HG03175 (cell line): Measurements from ENCODE around the gene GSTM2.
A peak's percentile ranks its signal among the peaks of the same experiment; 100 is the strongest.
"Not testable (repeated sequence)": the region's sequence is repeated elsewhere in the genome, so short reads cannot be mapped to it uniquely, and the experiment has no call there.

Experiments used
- ATAC-seq: cut with Tn5 transposase; IDR thresholded peaks from one replicate; pipeline ENCODE4 v1.9.1; 2021; ENCODE audit warnings: mild to moderate bottlenecking, moderate library complexity; ENCODE audit not compliant: unreplicated experiment

Gene GSTM2

GRCh38 chr1:109643385-109644230 lies 24.2 kb upstream of the GSTM2 start:
- peak; percentile 94 for ATAC-seq

GRCh38 chr1:109644670-109645069 lies 23.2 kb upstream of the GSTM2 start:
- no peak for ATAC-seq

GRCh38 chr1:109649491-109649914 lies 18.4 kb upstream of the GSTM2 start:
- ATAC-seq: no peak

- ATAC-seq: no peak
These were observed 17.2 kb upstream of the GSTM2 start for GRCh38 chr1:109650609-109651008.

- ATAC-seq: no peak
These were observed 15.5 kb upstream of the GSTM2 start for GRCh38 chr1:109652402-109652801.

GRCh38 chr1:109653306-109653705 lies 14.6 kb upstream of the GSTM2 start:
- ATAC-seq: no peak

- ATAC-seq: no peak
These were observed 13.3 kb upstream of the GSTM2 start for GRCh38 chr1:109654519-109654918.

- peak; percentile 89 for ATAC-seq
These were observed 12.0 kb upstream of the GSTM2 start, which contains the start of gene GSTM4 for GRCh38 chr1:109655615-109656519. Gene GSTM4, plus strand, starts transcription at chr1:109656099. Its CDS starts 291 bp downstream, at chr1:109656390.

- ATAC-seq: no peak
These were observed 10.5 kb upstream of the GSTM2 start for GRCh38 chr1:109657395-109657794.

- no peak for ATAC-seq
These were observed 9.9 kb upstream of the GSTM2 start for GRCh38 chr1:109657970-109658369.

GRCh38 chr1:109658533-109659042 lies 9.3 kb upstream of the GSTM2 start:
- no peak for ATAC-seq

GRCh38 chr1:109659145-109659544 lies 8.7 kb upstream of the GSTM2 start:
- ATAC-seq: no peak

GRCh38 chr1:109659997-109660690 lies 7.7 kb upstream of the GSTM2 start:
- ATAC-seq: no peak

- not testable (repeated sequence) for ATAC-seq
These were observed 7.2 kb upstream of the GSTM2 start for GRCh38 chr1:109660691-109661026.

- ATAC-seq: no peak
These were observed 6.5 kb upstream of the GSTM2 start for GRCh38 chr1:109661391-109661790.

- ATAC-seq: no peak
These were observed 3.2 kb upstream of the GSTM2 start for GRCh38 chr1:109664671-109665070.

- ATAC-seq: no peak
These were observed 392 bp downstream of the GSTM2 start for GRCh38 chr1:109668123-109668775.

- no peak for ATAC-seq
These were observed 1.5 kb downstream of the GSTM2 start for GRCh38 chr1:109669246-109669948.

GRCh38 chr1:109669949-109670302 lies 2.1 kb downstream of the GSTM2 start:
- not testable (repeated sequence) for ATAC-seq

GRCh38 chr1:109671067-109671466 lies 3.2 kb downstream of the GSTM2 start:
- no peak for ATAC-seq
